ENCODE measurements around the gene KPNB1.

GRCh38 chr17:47727704-47728036 lies 78.0 kb downstream of the KPNB1 start:
- no peak for TF ChIP-seq EZH2phosphoT487 (IDR thresholded peaks at IDR 0.05; ENCODE audit: insufficient read depth, low read depth)
- no peak for TF ChIP-seq EZH2 (IDR thresholded peaks at IDR 0.05; ENCODE audit: insufficient read depth, poor library complexity, severe bottlenecking)
